B cell (primary cell): ENCODE data around the gene TPH1. TPM values are rescaled to one million over a fixed set of nuclear protein-coding genes. Genes with fewer than 3 reads are reported as not detected.

ENCODE experiments used
- ATAC-seq: fragments of 200-7000 bp; cut with Tn5 transposase; one replicate; pipeline ENCODE4 v1.10.0; 2021; ENCODE audit warnings: low read depth, mild to moderate bottlenecking, moderate number of reproducible peaks, moderate library complexity
- CTCF ChIA-PET: fragments of 350-600 bp; sonication (Branson Sonifier 250); formaldehyde crosslinking; loops from one replicate; lab custom pipeline; 2021; ENCODE audit warnings: antibody characterized with exemption, inconsistent platforms; lab: Charles Lee
- POLR2A ChIA-PET: fragments of 350-600 bp; sonication (Branson Sonifier 250); formaldehyde crosslinking; loops from one replicate; lab custom pipeline; 2021; ENCODE audit warnings: antibody characterized with exemption; lab: Charles Lee
- DNase-seq: peaks from one replicate; pipeline ENCODE4 v3.0.0; 2013
- H2AFZ ChIP-seq: 2 replicates; pipeline ENCODE4 v1.6.1; 2012; ENCODE audit warnings: mild to moderate bottlenecking, low read depth, low read length; ENCODE audit not compliant: insufficient read depth, poor library complexity, severe bottlenecking
- H3K27ac ChIP-seq, 2 donors: 1 replicate in 1 of 2; 2 replicates in 1 of 2; pipeline ENCODE4 v1.5.1; 2012 to 2013; ENCODE audit warnings: low read length in 2 of 2, mild to moderate bottlenecking in 2 of 2, moderate library complexity in 1 of 2
- H3K27me3 ChIP-seq, 4 experiments: fragments of 200-600 bp in 1 of 4; sonication (generic) in 1 of 4; replicated peaks in 1 of 4; 1 replicate in 2 of 4; 2 replicates in 2 of 4; pipeline versions ENCODE4 v1.6.1 to v1.7.0; 2013 to 2016; ENCODE audit warnings: low read length in 3 of 4, mild to moderate bottlenecking in 2 of 4, mixed read lengths in 1 of 4, moderate library complexity in 1 of 4; ENCODE audit not compliant: insufficient read depth in 4 of 4, control insufficient read depth in 3 of 4; ENCODE audit errors: control extremely low read depth in 1 of 4
- H3K36me3 ChIP-seq, 2 experiments: replicated peaks in 1 of 2; 1 replicate in 1 of 2; 2 replicates in 1 of 2; pipeline versions ENCODE4 v1.6.1 to v1.7.1; 2013; ENCODE audit warnings: low read length in 1 of 2; ENCODE audit not compliant: insufficient read depth in 2 of 2, control insufficient read depth in 1 of 2; ENCODE audit errors: control extremely low read depth in 1 of 2, extremely low read depth in 1 of 2
- H3K4me1 ChIP-seq, 2 donors: fragments of 200-600 bp in 1 of 2; sonication (generic) in 1 of 2; 1 replicate in 1 of 2; 2 replicates in 1 of 2; pipeline versions ENCODE4 v1.5.1 to v1.6.1; 2013 to 2017; ENCODE audit warnings: low read length in 2 of 2; ENCODE audit not compliant: control insufficient read depth in 2 of 2, insufficient read depth in 2 of 2
- H3K4me2 ChIP-seq: replicated peaks from 2 replicates; pipeline ENCODE3; 2012; ENCODE audit warnings: mild to moderate bottlenecking, low read depth, low read length; ENCODE audit not compliant: poor library complexity, severe bottlenecking
- H3K4me3 ChIP-seq, 5 experiments: fragments of 200-600 bp in 1 of 5; sonication (generic) in 1 of 5; 1 replicate in 3 of 5; 2 replicates in 2 of 5; pipeline versions ENCODE4 v1.5.1 to v1.7.0; 2011 to 2016; ENCODE audit warnings: low read length in 4 of 5, mild to moderate bottlenecking in 4 of 5, low read depth in 2 of 5, control low read depth in 1 of 5, moderate library complexity in 1 of 5; ENCODE audit not compliant: insufficient read depth in 1 of 5; ENCODE audit errors: control extremely low read depth in 1 of 5, extremely low read depth in 1 of 5
- H3K79me2 ChIP-seq: fragments of 200-600 bp; sonication (generic); one replicate; pipeline ENCODE4 v1.6.0; 2016; ENCODE audit warnings: low read length; ENCODE audit not compliant: control insufficient read depth, insufficient read depth
- H3K9ac ChIP-seq: fragments of 200-600 bp; sonication (generic); 2 replicates; pipeline ENCODE4 v1.6.1; 2017; ENCODE audit warnings: mild to moderate bottlenecking, low read length, moderate library complexity
- H3K9me3 ChIP-seq, 3 donors: one replicate each; pipeline versions ENCODE4 v1.6.1 to v1.7.1; 2013; ENCODE audit warnings: low read length in 2 of 3; ENCODE audit not compliant: control insufficient read depth in 2 of 3, insufficient read depth in 1 of 3; ENCODE audit errors: control extremely low read depth in 1 of 3
- H4K20me1 ChIP-seq: 2 replicates; pipeline ENCODE4 v1.6.0; 2012; ENCODE audit warnings: mild to moderate bottlenecking, low read length; ENCODE audit not compliant: insufficient read depth, control insufficient read depth, poor library complexity, severe bottlenecking
- H3K27ac Mint-ChIP-seq: one replicate; pipeline ENCODE4 v1.8.0; 2021; ENCODE audit warnings: mixed read lengths
- H3K27me3 Mint-ChIP-seq: one replicate; pipeline ENCODE4 v1.8.0; 2021; ENCODE audit warnings: mixed read lengths
- H3K4me1 Mint-ChIP-seq: one replicate; pipeline ENCODE4 v1.8.0; 2021; ENCODE audit warnings: mixed read lengths
- H3K4me3 Mint-ChIP-seq: one replicate; pipeline ENCODE4 v1.8.0; 2021; ENCODE audit warnings: mixed read lengths
- H3K9me3 Mint-ChIP-seq: one replicate; pipeline ENCODE4 v1.8.0; 2022; ENCODE audit warnings: mixed read lengths; ENCODE audit not compliant: insufficient read depth
- CTCF ChIP-seq: fragments of 200-600 bp; IDR thresholded peaks from one replicate; pipeline ENCODE4 v1.8.0; 2022; ENCODE audit warnings: antibody characterized with exemption, mild to moderate bottlenecking
- EZH2 ChIP-seq: IDR thresholded peaks from 2 replicates; pipeline ENCODE4 v1.6.1; 2012; ENCODE audit warnings: borderline replicate concordance, low read depth, mild to moderate bottlenecking, moderate library complexity, low read length; ENCODE audit not compliant: insufficient read depth, poor library complexity, severe bottlenecking
- WGBS: methylation state at CpG from one replicate; pipeline ENCODE4 v1.1.5; 2013; ENCODE audit warnings: missing lambda C conversion rate; ENCODE audit not compliant: insufficient coverage; 5-methylcytosine and 5-hydroxymethylcytosine counted together
- intact Hi-C: fragments of 100-400 bp; cut with micrococcal nuclease; formaldehyde crosslinking; loops from one replicate; pipeline ENCODE4 v1.10.0; 2022
- polyA plus RNA-seq: library from polyadenylated mRNA; depleted of rRNA; stranded (reverse); fragments of >200 nt; gene quantifications from 2 replicates; pipeline ENCODE4 v1.2.3, GENCODE V29; 2012
- total RNA-seq, 2 donors: library from RNA; stranded (reverse); fragments of 120-200 nt in 1 of 2; gene quantifications; 1 replicate in 1 of 2; 2 replicates in 1 of 2; pipeline versions ENCODE4 v1.2.3 to v1.2.4, GENCODE V29; 2013 to 2022

Gene TPH1
- total and polyA plus RNA-seq, 2 donors (not counting 1 experiment from before 2014, with no cell fraction given) = 0.51 to 2.8 TPM

- TF ChIP-seq EZH2 = no peak
- TF ChIP-seq CTCF = no peak
- H3K79me2 ChIP-seq = peaks cover 6% of the 10 kb centered on the region
- Mint-ChIP-seq H3K4me1 (peaks cover 27% of the 10 kb centered on the region), H3K9me3 (peaks cover 4% of the 10 kb centered on the region), H3K27me3 (no peaks in the 10 kb centered on the region), H3K4me3 (peak overlapping the region; percentile 100), H3K27ac (peak overlapping the region; percentile 99)
- WGBS = 93% methylated on average over 3 of the region's 10 CpGs
- CTCF ChIA-PET = no interaction called here
- intact Hi-C loops = loop anchor here (5.0 to 10.0 kb wide), 2 partner anchors 626 to 1231 kb away; partner anchors contain the start of genes E2F8 and KCNJ11
- no peak overlapping the region for H3K4me3 ChIP-seq
- DNase-seq (peak; percentile 29), ATAC-seq (no peak)
- peak overlapping the region in 1 of 2 donors; percentile 65 for H3K27ac ChIP-seq
- no peaks in the 10 kb centered on the region for H4K20me1 ChIP-seq
- POLR2A ChIA-PET = no interaction called here
- H3K4me1 ChIP-seq = peaks cover 9 to 21% of the 10 kb centered on the region in 2 donors
- no peaks in the 10 kb centered on the region for H3K27me3 ChIP-seq
- no peak overlapping the region for H3K9ac ChIP-seq
- H3K9me3 ChIP-seq = peaks cover 0 to 14% (median 0%) of the 10 kb centered on the region in 3 donors
- H2AFZ ChIP-seq = no peak overlapping the region
- no peak overlapping the region for H3K4me2 ChIP-seq
- peaks cover 0 to 3% of the 10 kb centered on the region in 2 experiments for H3K36me3 ChIP-seq
Observed at GRCh38 chr11:18010977-18011586, 35.0 kb downstream of the TPH1 start.

DNA sequence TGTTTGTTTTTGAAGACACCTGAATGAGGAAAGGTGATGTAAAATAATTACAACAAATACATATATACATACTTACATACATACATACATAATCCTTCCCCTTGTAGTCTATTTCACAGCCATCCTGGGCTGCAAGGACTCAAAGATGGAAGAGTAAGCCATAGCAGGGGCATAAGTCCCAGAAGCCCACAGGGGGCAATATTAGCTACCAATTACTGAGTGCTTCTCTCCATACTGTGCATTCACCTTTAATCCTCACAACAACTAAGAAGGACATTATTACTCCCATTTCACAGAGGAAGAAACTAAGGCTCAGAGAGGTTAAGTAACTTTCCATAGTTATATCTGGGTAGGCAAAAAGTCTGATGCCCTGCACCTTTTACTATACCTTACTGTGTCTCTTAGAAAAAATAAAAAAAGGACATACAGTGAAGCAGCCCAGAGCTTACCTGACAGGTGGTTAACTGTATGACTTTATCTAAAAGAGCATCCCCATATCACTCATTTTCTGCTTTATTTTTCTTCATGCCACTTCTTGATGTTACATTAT is 35.9 kb downstream of the TPH1 start:
- Histone ChIP-seq H3K4me1 (peaks cover 9 to 21% of the 10 kb centered on the region in 2 donors), H3K27ac (peak overlapping the region in 1 of 2 donors; percentile 42), H3K4me3 (no peak overlapping the region), H4K20me1 (no peaks in the 10 kb centered on the region), H3K27me3 (no peaks in the 10 kb centered on the region), H3K79me2 (peaks cover 6% of the 10 kb centered on the region), H3K9me3 (peaks cover 0 to 14% (median 0%) of the 10 kb centered on the region in 3 donors), H3K9ac (no peak overlapping the region), H3K4me2 (no peak overlapping the region), H3K36me3 (peaks cover 0 to 10% of the 10 kb centered on the region in 2 experiments), H2AFZ (no peak overlapping the region)
- CTCF ChIA-PET = interaction anchor here (0.9 to 1.2 kb wide), 3 partner anchors 14 to 96 kb away, joined by 3 to 5 read pairs (median 3); partner anchors contain the start of gene SAAL1
- no peak for ATAC-seq
- POLR2A ChIA-PET = no interaction called here
- peak; percentile 44 for DNase-seq
- intact Hi-C loops = loop anchor here (5.0 to 10.0 kb wide), 2 partner anchors 625 to 1232 kb away; partner anchors contain the start of genes E2F8 and KCNJ11
- no peaks in the 10 kb centered on the region for H3K27me3 Mint-ChIP-seq
- H3K9me3 Mint-ChIP-seq = peaks cover 4% of the 10 kb centered on the region
- TF ChIP-seq CTCF = no peak
- TF ChIP-seq EZH2 = no peak
- peak overlapping the region; percentile 15 for H3K27ac Mint-ChIP-seq
- no peak overlapping the region for H3K4me3 Mint-ChIP-seq
- H3K4me1 Mint-ChIP-seq = peaks cover 27% of the 10 kb centered on the region
